Measurements from ENCODE around the gene REV1. TPM values are rescaled to one million over a fixed set of nuclear protein-coding genes. Genes with fewer than 3 reads are reported as not detected.

REV1 gene
- total and polyA plus RNA-seq, 2 of the 4 experiments (the other 2 are of a cell fraction) = 13.4 to 30.1 TPM

- POLR2A ChIA-PET (ENCODE audit: unreplicated experiment) = no interaction called here
- TF ChIP-seq MAFK (IDR thresholded peaks at IDR 0.05; ENCODE audit: low read depth, low read length) = no peak
- TF ChIP-seq ELK1 (IDR thresholded peaks at IDR 0.05; ENCODE audit: borderline replicate concordance, low read depth, low read length) = no peak
- TF ChIP-seq CHD1 (IDR thresholded peaks at IDR 0.05; ENCODE audit: low read depth, low read length) = no peak
- TF ChIP-seq NFE2L2 (IDR thresholded peaks at IDR 0.05; ENCODE audit: low read depth, low read length) = no peak
- no peak for TF ChIP-seq POLR2A (IDR thresholded peaks at IDR 0.05; ENCODE audit: low read depth, low read length)
- no peak for TF ChIP-seq RFX5 (IDR thresholded peaks at IDR 0.05; ENCODE audit: low read depth, low read length)
- TF ChIP-seq MAZ (IDR thresholded peaks at IDR 0.05; ENCODE audit: borderline replicate concordance, low read depth, low read length) = no peak
- TF ChIP-seq FOS (IDR thresholded peaks at IDR 0.05; ENCODE audit: low read depth, low read length) = no peak
- TF ChIP-seq MXI1 (IDR thresholded peaks at IDR 0.05; ENCODE audit: borderline replicate concordance, low read depth, low read length) = no peak
- TF ChIP-seq CEBPB (IDR thresholded peaks at IDR 0.05; ENCODE audit: low read depth, low read length) = no peak
- no peak for TF ChIP-seq USF2 (IDR thresholded peaks at IDR 0.05; ENCODE audit: low read depth, low read length)
- no peak for TF ChIP-seq CTCF (conservative IDR thresholded peaks at IDR 0.05; ENCODE audit: low read depth, low read length)
- TF ChIP-seq BHLHE40 (IDR thresholded peaks at IDR 0.05; ENCODE audit: low read depth, low read length) = no peak
- TF ChIP-seq RAD21 (IDR thresholded peaks at IDR 0.05; ENCODE audit: low read length) = no peak
- TF ChIP-seq SMC3 (IDR thresholded peaks at IDR 0.05; ENCODE audit: low read depth, low read length) = no peak
- TF ChIP-seq RCOR1 (IDR thresholded peaks at IDR 0.05; ENCODE audit: insufficient replicate concordance, low read length) = no peak
- Histone ChIP-seq H4K5ac (ENCODE audit: low read depth, low read length) (no peak overlapping the region), H3K27ac (ENCODE audit: insufficient read depth, low read length) (no peak overlapping the region), H2AK9ac (replicated peaks; ENCODE audit: low read depth, low read length, poor library complexity) (no peak overlapping the region), H3K23ac (ENCODE audit: low read depth, low read length) (no peak overlapping the region), H2AFZ (replicated peaks; ENCODE audit: low read length, poor library complexity) (no peak overlapping the region), H3K14ac (replicated peaks; ENCODE audit: low read depth, low read length) (no peak overlapping the region), H2BK20ac (ENCODE audit: low read depth, low read length) (no peak overlapping the region), H2AK5ac (ENCODE audit: low read depth, low read length) (no peak overlapping the region), H3K9ac (ENCODE audit: low read depth, low read length) (no peak overlapping the region), H3K18ac (ENCODE audit: low read depth, low read length) (no peak overlapping the region), H3K4me1 (ENCODE audit: control insufficient read depth, insufficient read depth, low read length) (no peaks in the 10 kb centered on the region), H3K27me3 (ENCODE audit: control insufficient read depth, insufficient read depth, low read length) (peaks cover 15% of the 10 kb centered on the region), H3K4me3 (ENCODE audit: insufficient read depth, low read depth, low read length) (no peak overlapping the region), H3K79me1 (ENCODE audit: low read depth in 1 of 2, low read length in 2 of 2) (no peaks in the 10 kb centered on the region), H3K36me3 (ENCODE audit: control insufficient read depth, insufficient read depth, low read length) (no peaks in the 10 kb centered on the region), H2BK5ac (ENCODE audit: low read depth, low read length, poor library complexity, severe bottlenecking) (no peak overlapping the region), H4K20me1 (ENCODE audit: insufficient read depth, low read length) (no peaks in the 10 kb centered on the region), H3K4ac (ENCODE audit: low read depth, low read length) (no peak overlapping the region), H3K9me1 (ENCODE audit: insufficient read depth, low read length) (no peaks in the 10 kb centered on the region), H2BK120ac (ENCODE audit: low read depth, low read length) (no peak overlapping the region), H3K9me3 (ENCODE audit: control insufficient read depth, insufficient read depth, low read length) (no peaks in the 10 kb centered on the region), H4K91ac (ENCODE audit: insufficient read depth, low read depth, low read length) (no peak overlapping the region), H3K4me2 (ENCODE audit: low read depth, low read length) (no peak overlapping the region), H2BK15ac (ENCODE audit: low read depth, low read length) (no peak overlapping the region), H4K8ac (ENCODE audit: low read depth in 2 of 2, low read length in 2 of 2) (no peak overlapping the region), H3K56ac (ENCODE audit: extremely low read depth, insufficient read depth, low read length) (no peak overlapping the region)
- BruUV-seq (replicated peaks) = no TSS peak
- DNase-seq (no peak), ATAC-seq (ENCODE audit: low read depth) (no peak; the same call in 1 of the 2 replicates)
- no CpG with 5 or more reads among the region's 4 CpGs for WGBS, 2 experiments (ENCODE audit: extremely low coverage in 2 of 2, insufficient read length in 1 of 2)
- intact Hi-C loops (cut with micrococcal nuclease) = no loop called here
- in situ Hi-C loops (cut with MboI; ENCODE audit: low sequenced_read_pairs) = loop anchor here (25.0 kb wide), 1 partner anchor 868 kb away; no protein-coding TSS in a partner anchor
- CTCF ChIA-PET = no interaction called here
- dilution Hi-C loops (cut with HindIII; ENCODE audit: low sequenced_read_pairs, unreplicated experiment) = no loop called here
Measured at GRCh38 chr2:99504844-99505584, 15.2 kb upstream of the REV1 start.
